ENCODE measurements around the gene MDFI. TPM values are rescaled to one million over a fixed set of nuclear protein-coding genes. Genes with fewer than 3 reads are reported as not detected.

Gene MDFI
- total RNA-seq, 1 donor from 2014 or later, result 4.3 TPM

GRCh38 chr6:41680182-41680965, 42.1 kb downstream of the MDFI start:
- intact Hi-C loops (cut with DNase I), result loop anchor here (5.0 kb wide), 1 partner anchor 223 kb away; no protein-coding TSS in a partner anchor
- DNase-seq (ENCODE audit: low spot score), result no peak

DNA sequence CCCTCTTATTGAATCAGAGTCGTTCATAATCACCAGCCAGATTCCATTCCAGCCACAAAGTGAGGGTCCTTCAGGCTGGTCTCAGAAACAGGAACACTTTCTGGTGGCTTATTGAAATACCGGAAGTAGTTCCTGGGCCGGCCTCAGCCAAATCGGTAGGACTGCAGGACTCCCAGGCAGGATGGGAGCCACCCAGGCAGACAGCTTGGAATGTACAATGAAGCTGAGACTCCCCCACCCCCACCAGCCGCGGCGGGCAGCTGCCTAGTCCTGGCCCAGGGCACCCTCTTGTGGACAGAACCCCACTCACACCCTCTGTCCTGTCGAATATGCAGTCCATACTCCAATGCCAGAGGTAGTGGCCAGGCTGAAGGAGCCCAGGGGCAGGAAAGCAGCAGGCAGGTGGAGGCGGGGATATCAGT, 43.8 kb downstream of the MDFI start:
- intact Hi-C loops (cut with DNase I), result loop anchor here (1.0 to 5.0 kb wide), 2 partner anchors 79 to 225 kb away; no protein-coding TSS in a partner anchor
- peak; percentile 91 for DNase-seq (ENCODE audit: low spot score)

DNA sequence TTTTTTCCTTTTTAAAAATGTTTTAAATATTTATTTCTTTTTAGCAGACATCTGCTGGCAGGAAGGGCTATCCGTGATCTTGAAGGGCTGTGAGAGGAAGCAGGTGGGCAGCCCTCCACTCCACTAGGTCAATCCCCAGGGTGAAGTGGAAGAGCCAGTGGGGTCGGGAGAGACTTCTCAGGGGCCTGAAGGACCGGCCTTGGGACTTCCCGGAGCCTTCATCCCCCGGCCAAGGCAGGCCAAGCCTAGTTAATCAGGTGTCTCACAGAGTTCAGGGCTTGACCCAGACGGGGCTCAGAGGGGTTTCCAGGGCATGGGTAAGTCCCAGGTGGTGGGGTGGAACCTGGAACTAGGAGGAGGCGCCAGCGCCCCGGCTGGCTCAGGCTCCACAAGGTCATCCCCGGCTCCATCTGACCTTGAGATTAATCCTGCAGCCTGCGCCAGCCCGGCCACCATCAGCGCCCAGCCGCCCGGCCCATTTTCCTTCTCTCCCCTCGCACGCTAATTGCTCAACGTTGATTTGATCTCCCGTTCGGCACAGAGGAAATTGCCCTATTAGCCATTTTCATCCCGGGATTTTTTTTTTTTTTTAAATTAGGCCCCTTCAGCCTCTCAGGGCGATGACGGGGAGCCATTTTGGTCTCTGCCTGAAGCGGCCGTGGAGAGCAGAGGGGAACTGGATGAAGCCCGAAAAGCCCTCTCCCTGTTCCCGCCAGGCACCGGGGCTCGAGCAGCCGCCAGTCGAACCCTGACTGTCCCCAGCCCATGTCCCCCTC, 44.4 kb downstream of the MDFI start:
- DNase-seq (ENCODE audit: low spot score), result no peak
- intact Hi-C loops (cut with DNase I), result loop anchor here (1.0 to 5.0 kb wide), 3 partner anchors 79 to 313 kb away; no protein-coding TSS in a partner anchor

DNA sequence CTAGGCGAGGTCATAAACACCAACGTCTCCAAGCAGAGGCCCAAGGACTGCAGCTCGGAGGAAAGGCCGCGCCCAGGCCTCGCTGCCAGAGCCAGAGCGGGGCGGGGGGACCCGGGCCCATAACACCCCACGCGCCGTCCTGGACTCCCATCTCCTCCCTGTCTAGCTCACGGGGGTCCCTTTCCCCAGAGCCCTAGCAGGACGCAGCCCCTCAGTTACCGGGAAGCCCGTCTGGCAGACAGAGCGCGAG, 44.9 kb downstream of the MDFI start:
- DNase-seq (ENCODE audit: low spot score), result no peak
- intact Hi-C loops (cut with DNase I), result loop anchor here (1.0 to 5.0 kb wide), 2 partner anchors 226 to 314 kb away; no protein-coding TSS in a partner anchor

- intact Hi-C loops (cut with DNase I), result loop anchor here (1.0 to 5.0 kb wide), 2 partner anchors 226 to 314 kb away; no protein-coding TSS in a partner anchor
- DNase-seq (ENCODE audit: low spot score), result peak; percentile 90
Observed at GRCh38 chr6:41683523-41684310, 45.4 kb downstream of the MDFI start.

GRCh38 chr6:41684311-41685180, 46.3 kb downstream of the MDFI start:
- DNase-seq (ENCODE audit: low spot score), result no peak
- intact Hi-C loops (cut with DNase I), result loop anchor here (5.0 kb wide), 2 partner anchors 93 to 227 kb away; partner anchors contain the start of gene FRS3

GRCh38 chr6:41685641-41686380, 47.5 kb downstream of the MDFI start:
- intact Hi-C loops (cut with DNase I), result loop anchor here (5.0 kb wide), 1 partner anchor 91 kb away; the partner anchor contains the start of gene FRS3
- DNase-seq (ENCODE audit: low spot score), result no peak

GRCh38 chr6:41687501-41688175, 49.4 kb downstream of the MDFI start:
- intact Hi-C loops (cut with DNase I), result loop anchor here (5.0 kb wide), 1 partner anchor 90 kb away; the partner anchor contains the start of gene FRS3
- DNase-seq (ENCODE audit: low spot score), result no peak

GRCh38 chr6:41688256-41688965, 50.1 kb downstream of the MDFI start:
- DNase-seq (ENCODE audit: low spot score), result no peak
- intact Hi-C loops (cut with DNase I), result loop anchor here (5.0 kb wide), 1 partner anchor 89 kb away; the partner anchor contains the start of gene FRS3

- intact Hi-C loops (cut with DNase I), result loop anchor here (5.0 kb wide), 1 partner anchor 88 kb away; the partner anchor contains the start of gene FRS3
- DNase-seq (ENCODE audit: low spot score), result no peak
Observed at GRCh38 chr6:41689171-41690008, 51.1 kb downstream of the MDFI start.

DNA sequence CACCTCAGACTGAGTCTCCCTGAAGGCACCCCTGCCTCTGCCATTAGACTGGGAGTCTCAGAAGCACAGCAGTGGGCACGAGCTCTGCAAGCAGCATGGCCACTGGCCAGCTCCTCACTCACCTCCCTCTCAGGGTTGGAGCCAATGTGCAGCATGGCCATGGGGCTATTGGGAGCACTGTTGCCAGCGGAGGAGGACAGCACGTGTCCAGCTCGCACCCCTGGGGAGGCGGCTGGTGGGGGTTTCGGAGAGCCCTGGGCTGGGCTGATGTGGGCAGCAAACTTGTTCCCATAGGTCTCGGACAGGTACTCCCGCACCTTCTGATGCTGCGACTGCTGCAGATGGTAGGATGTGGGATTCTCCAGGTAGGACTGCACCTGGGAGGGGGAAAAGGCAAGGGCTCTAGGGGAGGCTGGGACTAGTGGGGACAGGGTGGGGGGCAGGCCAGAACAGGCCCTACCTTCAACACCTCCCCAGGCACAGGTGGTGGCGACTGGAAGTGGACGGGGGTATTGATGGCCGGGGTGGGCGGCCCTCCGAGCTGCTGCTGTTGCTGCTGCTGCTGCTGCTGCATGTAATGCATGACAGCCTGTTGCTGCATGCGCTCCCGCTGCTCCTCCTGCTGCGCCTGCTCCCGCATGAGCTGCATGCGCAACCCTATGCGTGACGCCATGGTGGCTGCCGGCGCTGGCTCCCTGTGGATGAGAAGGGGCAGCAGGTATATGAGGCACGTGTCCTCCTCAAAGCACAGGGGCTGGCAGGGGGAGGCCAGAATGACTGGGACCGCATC, 52.5 kb downstream of the MDFI start:
- no peak for DNase-seq (ENCODE audit: low spot score)
- intact Hi-C loops (cut with DNase I), result no loop called here

GRCh38 chr6:41691426-41692079, 53.3 kb downstream of the MDFI start:
- DNase-seq (ENCODE audit: low spot score), result no peak
- intact Hi-C loops (cut with DNase I), result no loop called here

- intact Hi-C loops (cut with DNase I), result no loop called here
- no peak for DNase-seq (ENCODE audit: low spot score)
Observed at GRCh38 chr6:41692080-41692675, 53.9 kb downstream of the MDFI start.

- intact Hi-C loops (cut with DNase I), result no loop called here
- no peak for DNase-seq (ENCODE audit: low spot score)
Observed at GRCh38 chr6:41692730-41693129, 54.5 kb downstream of the MDFI start.

Measured in cardiac septum (tissue), 1 donor.